Panc1 (cell line): Measurements from ENCODE around the gene PHLDB1. TPM values are rescaled to one million over a fixed set of nuclear protein-coding genes. Genes with fewer than 3 reads are reported as not detected.
A peak's percentile ranks its signal among the peaks of the same experiment; 100 is the strongest.

ENCODE experiments used
- ATAC-seq: fragments of 200-7000 bp; cut with Tn5 transposase; 2 replicates; pipeline ENCODE4 v1.9.1; 2020; ENCODE audit warnings: mild to moderate bottlenecking, moderate library complexity
- BruUV-seq: library from RNA; stranded (reverse); fragments of 400-500 nt; replicated peaks from 2 replicates; lab custom pipeline; 2021; lab: Mats Ljungman, UMichigan
- CTCF ChIA-PET: fragments of 300-600 bp; sonication (Branson Sonifier 250); formaldehyde crosslinking; loops from one replicate; lab custom pipeline; 2022; ENCODE audit warnings: antibody characterized with exemption; lab: Charles Lee
- POLR2A ChIA-PET: fragments of 300-600 bp; sonication (Branson Sonifier 250); formaldehyde crosslinking; loops from one replicate; lab custom pipeline; 2022; ENCODE audit warnings: antibody characterized with exemption; lab: Charles Lee
- DNase-seq: peaks from one replicate; pipeline ENCODE4 v3.0.0-alpha.2; 2010; ENCODE audit warnings: low read depth, low spot score
- H3K27ac ChIP-seq: 2 replicates; pipeline ENCODE4 v1.5.1; 2011; ENCODE audit warnings: mild to moderate bottlenecking, low read length, inconsistent platforms
- H3K27me3 ChIP-seq: fragments of 200-500 bp; sonication (Bioruptor generic); 2 replicates; pipeline ENCODE4 v1.6.0; 2014; ENCODE audit warnings: low read length, inconsistent platforms; ENCODE audit not compliant: control insufficient read depth, insufficient read depth
- H3K36me3 ChIP-seq: fragments of 200-500 bp; sonication (Bioruptor generic); 2 replicates; pipeline ENCODE4 v1.5.1; 2014; ENCODE audit warnings: inconsistent platforms, mild to moderate bottlenecking, low read length, moderate library complexity; ENCODE audit not compliant: control insufficient read depth, insufficient read depth
- H3K4me1 ChIP-seq: 2 replicates; pipeline ENCODE4 v1.5.1; 2011; ENCODE audit warnings: inconsistent platforms, mild to moderate bottlenecking, low read length, moderate library complexity; ENCODE audit not compliant: control insufficient read depth, insufficient read depth
- H3K4me3 ChIP-seq, 2 experiments: 2 replicates each; pipeline ENCODE4 v1.5.1; 2011 to 2012; ENCODE audit warnings: low read depth in 2 of 2, low read length in 2 of 2, mild to moderate bottlenecking in 2 of 2, inconsistent platforms in 1 of 2, moderate library complexity in 1 of 2
- H3K9me3 ChIP-seq: fragments of 200-500 bp; sonication (Bioruptor generic); 2 replicates; pipeline ENCODE4 v1.5.1; 2014; ENCODE audit warnings: low read depth, mild to moderate bottlenecking, inconsistent platforms, low read length, moderate library complexity; ENCODE audit not compliant: control insufficient read depth, insufficient read depth
- CTCF ChIP-seq: fragments of 450-650 bp; IDR thresholded peaks from 2 replicates; pipeline ENCODE4 v1.5.1; 2017; ENCODE audit warnings: mild to moderate bottlenecking
- POLR2AphosphoS5 ChIP-seq: IDR thresholded peaks from 2 replicates; pipeline ENCODE4 v1.6.1; 2012; ENCODE audit warnings: mild to moderate bottlenecking, low read depth, low read length, moderate library complexity
- REST ChIP-seq, 2 experiments: IDR thresholded peaks; 2 replicates each; pipeline ENCODE4 v1.6.1; 2011 to 2012; ENCODE audit warnings: low read depth in 2 of 2, control low read depth in 1 of 2, low read length in 1 of 2, mild to moderate bottlenecking in 1 of 2, moderate library complexity in 1 of 2; ENCODE audit not compliant: insufficient read depth in 1 of 2
- SIN3A ChIP-seq: IDR thresholded peaks from 2 replicates; pipeline ENCODE4 v1.6.1; 2012; ENCODE audit warnings: low read depth, mild to moderate bottlenecking, low read length, moderate library complexity, borderline replicate concordance; ENCODE audit not compliant: insufficient read depth
- TCF7L2 ChIP-seq: IDR thresholded peaks from 2 replicates; pipeline ENCODE4 v1.6.1; 2011; ENCODE audit warnings: mild to moderate bottlenecking, low read depth, low read length, inconsistent platforms
- in situ Hi-C: cut with HindIII; loops from 2 replicates; pipeline ENCODE4 v1.10.0; 2016; ENCODE audit warnings: low sequenced_read_pairs, low pct_unique_long_range_greater_than_20kb
- intact Hi-C: fragments of 100-400 bp; cut with micrococcal nuclease; formaldehyde crosslinking; loops from one replicate; pipeline ENCODE4 v1.10.0; 2022; ENCODE audit not compliant: unreplicated experiment
- total RNA-seq: library from RNA; stranded (reverse); gene quantifications from one replicate; pipeline ENCODE4 v1.2.1, GENCODE V29; 2021; ENCODE audit not compliant: unreplicated experiment

Gene PHLDB1
- total RNA-seq, 1 experiment from 2014 or later, result 97.7 TPM

GRCh38 chr11:118628861-118629549, 21.6 kb downstream of the PHLDB1 start:
- no peak for DNase-seq
- intact Hi-C loops, result no loop called here
- H3K4me3 ChIP-seq, result no peak overlapping the region
- TF ChIP-seq CTCF (no peak), POLR2AphosphoS5 (no peak), REST (IDR thresholded peaks at IDR 0.05; ENCODE audit: insufficient read depth in 1 of 2, low read depth in 2 of 2, low read length in 1 of 2) (no peak), TCF7L2 (no peak), SIN3A (no peak)
- TSS peak; percentile 21 for BruUV-seq
- H3K36me3 ChIP-seq, result 0 out of 2 replicates have a peak, but pooled peaks cover 9% of the 10 kb centered on the region
- 0 out of 2 replicates have a peak, but pooled peaks have one; percentile 27 for ATAC-seq
- no peaks in the 10 kb centered on the region for H3K27me3 ChIP-seq
- in situ Hi-C loops, result no loop called here
- no peaks in the 10 kb centered on the region for H3K4me1 ChIP-seq
- CTCF ChIA-PET, result interaction anchor here (0.6 kb wide), 1 partner anchor 51 kb away, joined by 7 read pairs; no protein-coding TSS in a partner anchor
- H3K9me3 ChIP-seq, result no peaks in the 10 kb centered on the region
- H3K27ac ChIP-seq, result no peak overlapping the region
- POLR2A ChIA-PET, result no interaction called here

GRCh38 chr11:118629761-118630661, 22.6 kb downstream of the PHLDB1 start:
- no peak for ATAC-seq
- CTCF ChIA-PET, result interaction anchor here (0.6 kb wide), 1 partner anchor 50 kb away, joined by 7 read pairs; no protein-coding TSS in a partner anchor

More at GRCh38 chr11:118629761-118630661, 22.6 kb downstream of the PHLDB1 start:
- in situ Hi-C loops (no loop called here), intact Hi-C loops (no loop called here)
- no peak for DNase-seq
- no peaks in the 10 kb centered on the region for H3K9me3 ChIP-seq
- no peaks in the 10 kb centered on the region for H3K4me1 ChIP-seq
- TSS peak; percentile 13 for BruUV-seq
- TF ChIP-seq CTCF, result no peak
- no peak for TF ChIP-seq REST (IDR thresholded peaks at IDR 0.05; ENCODE audit: insufficient read depth in 1 of 2, low read depth in 2 of 2, low read length in 1 of 2)
- TF ChIP-seq TCF7L2, result no peak
- no peak for TF ChIP-seq POLR2AphosphoS5
- no peak for TF ChIP-seq SIN3A
- H3K4me3 ChIP-seq, result no peak overlapping the region
- H3K27ac ChIP-seq, result no peak overlapping the region
- H3K27me3 ChIP-seq, result no peaks in the 10 kb centered on the region
- 0 out of 2 replicates have a peak, but pooled peaks cover 9% of the 10 kb centered on the region for H3K36me3 ChIP-seq
- POLR2A ChIA-PET, result interaction anchor here (0.6 kb wide), 1 partner anchor 56 kb away, joined by 5 read pairs; no protein-coding TSS in a partner anchor
